HG03457 (cell line): Measurements from ENCODE around the gene TP53BP2.
"Not testable (repeated sequence)": the region's sequence is repeated elsewhere in the genome, so short reads cannot be mapped to it uniquely, and the experiment has no call there.

Experiments used
- ATAC-seq: cut with Tn5 transposase; IDR thresholded peaks from one replicate; pipeline ENCODE4 v1.9.1; 2021; ENCODE audit warnings: moderate number of reproducible peaks; ENCODE audit not compliant: unreplicated experiment

TP53BP2 gene

DNA sequence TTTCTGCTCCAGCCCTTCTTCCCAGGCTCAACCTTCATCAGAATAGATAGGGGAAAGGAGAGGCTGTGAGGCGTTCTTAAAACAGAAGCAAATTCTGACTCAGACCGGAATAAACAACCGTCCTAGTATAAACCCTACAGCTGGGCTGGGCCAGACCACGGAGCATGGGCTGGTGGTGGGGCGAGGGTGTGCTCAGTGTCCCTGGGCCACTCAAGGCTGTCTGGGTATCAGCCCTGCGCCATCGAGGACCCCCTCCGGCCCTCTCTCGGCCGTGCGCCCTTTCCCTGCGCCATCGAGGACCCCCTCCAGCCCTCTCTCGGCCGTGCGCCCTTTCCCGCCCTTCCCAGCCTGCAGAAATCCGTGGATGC lies 97.4 kb downstream of the TP53BP2 start:
- no peak for ATAC-seq

DNA sequence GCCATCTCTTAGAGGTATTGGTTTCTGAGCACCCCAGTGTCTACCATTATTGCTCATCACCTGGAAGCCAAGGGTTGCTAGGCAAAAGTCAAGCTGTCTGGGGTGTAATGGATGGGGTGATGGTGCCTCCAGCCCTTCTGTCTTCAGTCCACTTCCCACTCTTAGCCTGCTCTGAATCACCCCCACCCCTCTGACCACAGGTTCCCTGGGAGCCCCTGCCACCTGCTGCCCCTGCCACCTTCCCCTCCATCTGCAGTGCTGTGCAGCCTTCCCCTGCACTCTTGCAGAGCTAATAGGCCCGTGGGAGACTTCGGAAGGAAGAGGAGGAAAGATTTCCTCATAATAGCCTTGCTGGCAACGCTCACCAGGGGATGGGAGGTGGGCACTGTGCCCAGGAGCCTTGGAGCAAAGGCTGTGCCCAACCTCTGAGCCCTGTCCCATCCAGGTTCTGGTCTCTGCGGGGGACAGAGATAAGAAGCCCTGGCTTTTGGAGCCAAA lies 97.9 kb downstream of the TP53BP2 start:
- ATAC-seq: no peak

DNA sequence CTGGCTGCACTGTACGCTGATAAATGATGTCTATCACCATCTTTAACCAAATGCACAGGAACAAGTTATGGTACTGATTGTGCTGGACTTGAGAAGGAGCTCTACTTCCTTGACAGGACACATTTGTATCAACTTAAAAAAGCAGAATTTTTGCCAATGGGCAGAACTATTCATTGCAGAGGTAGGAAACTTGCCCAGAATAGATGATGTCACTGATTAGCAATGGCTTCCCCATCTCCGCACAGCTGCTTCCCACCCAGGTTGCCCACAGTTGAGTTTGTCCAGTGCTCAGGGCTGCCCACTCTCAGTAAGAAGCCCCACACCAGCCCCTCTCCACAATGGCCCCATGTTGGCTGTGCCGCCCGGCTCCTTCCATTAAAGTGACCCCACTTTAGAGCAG lies 100.0 kb downstream of the TP53BP2 start:
- no peak for ATAC-seq

DNA sequence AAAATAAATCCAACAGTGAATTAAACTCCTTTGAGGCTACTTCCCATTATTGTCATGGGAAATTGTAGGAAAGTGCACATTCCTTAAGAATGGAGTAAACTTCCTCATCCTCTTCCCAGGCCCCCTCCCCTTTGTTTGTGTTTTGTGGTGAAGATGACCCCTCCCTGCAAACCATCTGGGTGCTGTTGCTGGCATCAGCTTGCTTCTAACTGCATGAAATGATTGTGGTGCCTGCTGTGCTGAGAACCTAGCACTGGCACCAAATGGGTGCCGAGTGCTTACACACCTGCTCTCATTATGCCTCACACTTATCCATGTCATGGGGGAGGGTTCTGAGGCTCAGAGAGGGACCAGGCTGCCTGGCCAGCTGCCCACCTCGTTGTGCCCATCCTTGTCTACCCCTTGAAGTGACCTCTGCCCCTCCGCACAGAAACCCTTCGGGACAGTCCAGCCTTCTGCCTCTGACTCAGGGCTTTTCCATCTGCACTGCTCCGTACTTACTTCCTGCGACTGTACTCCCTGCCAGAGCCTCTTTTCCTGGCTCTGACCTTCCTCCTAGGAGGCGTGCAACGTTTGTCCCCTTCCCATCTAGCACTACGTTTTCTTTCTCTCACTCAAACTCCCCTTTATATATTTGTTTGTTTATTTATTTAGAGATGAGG lies 102.8 kb downstream of the TP53BP2 start:
- ATAC-seq: no peak

DNA sequence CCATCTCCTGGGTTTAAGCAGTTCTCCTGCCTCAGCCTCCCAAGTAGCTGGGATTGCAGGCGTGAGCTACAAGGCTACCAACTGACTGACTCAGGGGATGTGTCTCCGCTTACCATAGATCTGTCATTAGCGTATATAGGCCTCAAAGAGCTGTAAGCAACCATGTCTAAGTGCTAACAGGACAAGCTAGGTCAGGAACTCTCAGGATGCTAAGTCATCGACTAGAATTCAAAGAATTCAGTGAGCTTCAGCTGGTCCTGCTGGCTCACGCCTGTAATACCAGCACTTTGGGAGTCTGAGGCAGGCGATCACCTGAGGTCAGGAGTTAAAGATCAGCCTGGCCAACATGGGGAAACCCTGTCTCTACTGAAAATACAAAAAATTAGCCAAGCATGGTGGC lies 103.9 kb downstream of the TP53BP2 start:
- no peak for ATAC-seq

DNA sequence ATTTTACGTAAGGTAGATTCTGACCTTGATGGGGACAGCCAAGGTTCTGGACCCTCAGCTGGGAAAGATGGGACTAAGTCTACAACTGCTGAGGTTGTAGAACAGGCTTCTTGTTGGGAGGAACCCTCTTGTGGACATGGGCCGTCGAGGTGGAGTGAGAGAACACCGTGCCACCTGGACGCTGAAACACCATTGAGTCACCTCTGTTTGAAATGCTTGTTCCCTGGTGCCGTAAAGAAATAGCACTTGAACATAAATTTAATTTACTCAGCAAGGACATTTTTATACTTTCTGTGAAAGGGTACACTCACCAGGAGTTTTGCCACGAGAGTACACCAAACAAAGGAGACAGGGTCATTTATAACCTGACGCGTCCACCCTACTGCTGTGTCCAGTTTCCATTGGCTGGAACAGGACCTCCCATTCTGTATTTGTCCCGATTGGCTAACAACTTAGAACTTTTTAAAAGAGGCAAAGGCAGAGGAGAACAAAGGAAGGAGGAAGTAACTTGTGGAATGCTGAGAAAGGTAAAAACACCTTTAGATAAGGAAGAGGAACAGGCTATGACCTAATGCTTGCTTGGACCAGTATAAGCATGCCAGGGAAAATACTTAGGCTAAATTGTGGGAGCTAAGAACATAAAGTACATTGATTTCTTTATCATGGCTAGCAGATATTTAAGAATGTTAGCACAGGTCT lies 105.6 kb downstream of the TP53BP2 start:
- not testable (repeated sequence) for ATAC-seq

DNA sequence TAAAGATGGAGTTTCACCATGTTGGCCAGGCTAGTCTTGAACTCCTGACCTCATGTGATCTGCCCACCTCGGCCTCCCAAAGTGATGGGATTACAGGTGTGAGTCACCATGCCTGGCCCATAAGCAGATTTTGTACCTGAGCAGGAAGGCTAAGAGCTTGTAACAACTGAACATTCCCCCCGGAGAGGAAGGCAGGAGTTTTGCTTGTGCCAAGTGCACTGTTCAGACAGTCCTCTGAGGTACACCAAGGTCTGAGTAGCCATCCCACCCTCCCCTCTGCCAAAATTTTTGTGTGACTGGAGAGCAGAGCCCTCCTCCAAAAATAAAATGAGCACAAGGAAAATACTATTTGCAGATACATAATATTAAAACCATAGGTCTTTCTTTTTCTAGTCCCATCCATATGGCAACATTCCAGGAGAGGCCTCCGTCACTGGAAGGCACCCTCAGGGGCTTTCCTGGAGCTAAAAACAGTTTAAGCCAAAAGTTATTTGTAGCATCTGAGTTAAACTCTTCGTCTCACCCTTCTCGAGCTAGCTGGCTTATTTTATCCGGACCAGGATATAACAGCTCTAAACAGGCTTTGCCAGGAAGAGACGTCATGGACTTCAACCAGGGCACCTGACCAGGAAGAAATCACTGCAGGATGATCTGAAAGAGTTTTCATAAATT lies 106.2 kb downstream of the TP53BP2 start:
- ATAC-seq: no peak

DNA sequence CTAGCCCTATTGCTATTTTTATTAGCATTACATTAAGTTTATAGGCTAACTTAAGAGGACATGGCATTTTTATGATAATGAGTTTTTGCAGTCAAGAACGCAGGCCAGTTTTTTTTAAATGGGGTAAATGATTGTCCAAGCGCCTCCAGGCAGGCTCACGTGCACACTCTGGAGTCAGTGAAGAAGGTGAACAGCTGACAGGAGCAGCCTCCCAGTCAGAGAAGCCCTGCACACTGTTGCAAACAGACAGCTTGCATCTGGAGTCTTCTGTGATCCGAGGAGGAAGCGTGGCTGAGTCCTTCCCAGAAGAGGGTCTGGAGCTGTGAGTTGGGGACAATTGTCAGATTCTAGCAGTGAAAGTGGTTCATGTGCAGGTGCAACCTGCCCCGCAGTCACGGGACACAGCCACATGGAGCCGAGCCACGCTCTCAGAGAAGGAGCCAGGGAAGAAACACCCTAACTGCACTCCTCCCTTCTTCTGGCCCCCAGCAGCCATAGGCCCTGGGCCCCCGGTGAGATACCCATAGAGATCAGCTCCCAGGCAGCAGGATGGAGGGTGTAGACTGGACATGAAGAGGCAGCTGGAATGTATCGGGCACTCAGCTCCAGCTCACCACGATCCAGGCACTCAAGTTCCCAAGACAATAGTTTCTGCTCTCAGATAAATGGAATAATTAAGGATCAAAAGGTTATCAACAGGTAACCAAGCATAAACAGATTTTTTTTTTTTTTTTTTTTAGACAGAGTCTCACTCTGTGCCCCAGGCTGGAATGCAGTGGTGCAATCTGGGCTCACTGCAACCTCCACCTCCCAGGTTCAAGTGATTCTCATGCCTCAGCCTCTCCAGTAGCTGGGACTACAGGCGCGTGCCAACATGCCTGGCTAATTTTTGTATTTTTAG lies 107.0 kb downstream of the TP53BP2 start:
- ATAC-seq: no peak

DNA sequence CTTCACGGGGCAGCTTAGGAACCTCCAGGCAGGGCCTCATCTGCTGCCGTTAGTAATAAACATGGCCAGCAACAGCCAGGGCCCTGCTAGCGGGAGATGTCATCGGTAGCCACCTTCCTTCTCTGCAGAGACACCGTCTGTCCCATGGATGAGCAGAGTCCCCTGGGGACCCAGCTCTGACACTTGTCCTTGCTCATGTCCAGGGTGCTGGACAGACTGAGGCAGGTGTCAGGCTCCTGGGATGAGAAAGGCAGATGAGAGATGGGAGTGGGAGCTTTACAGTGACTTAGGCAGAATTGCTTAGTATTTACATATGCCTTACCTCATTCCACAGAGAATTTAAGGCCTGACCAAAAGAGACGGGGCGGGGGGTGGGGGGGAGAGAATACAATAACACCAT lies 108.4 kb downstream of the TP53BP2 start:
- ATAC-seq: no peak

DNA sequence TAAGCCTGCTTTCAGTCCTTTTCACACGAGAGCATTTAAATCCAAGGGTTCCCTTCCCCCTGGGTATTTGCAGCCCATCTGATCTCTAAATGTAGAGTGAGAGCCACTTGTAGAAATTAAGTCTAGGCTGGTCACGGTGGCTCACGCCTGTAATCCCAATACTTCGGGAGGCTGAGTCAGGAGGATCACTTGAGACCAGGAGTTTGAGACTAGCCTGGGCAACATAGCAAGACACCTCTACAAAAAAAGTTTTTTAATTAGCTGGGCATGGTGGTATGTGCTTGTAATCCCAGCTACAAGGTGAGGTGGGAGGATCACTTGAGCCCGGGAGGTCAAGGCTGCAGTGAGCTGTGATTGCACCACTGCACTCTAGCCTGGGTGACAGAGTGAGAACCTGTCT lies 109.1 kb downstream of the TP53BP2 start:
- ATAC-seq: not testable (repeated sequence)

DNA sequence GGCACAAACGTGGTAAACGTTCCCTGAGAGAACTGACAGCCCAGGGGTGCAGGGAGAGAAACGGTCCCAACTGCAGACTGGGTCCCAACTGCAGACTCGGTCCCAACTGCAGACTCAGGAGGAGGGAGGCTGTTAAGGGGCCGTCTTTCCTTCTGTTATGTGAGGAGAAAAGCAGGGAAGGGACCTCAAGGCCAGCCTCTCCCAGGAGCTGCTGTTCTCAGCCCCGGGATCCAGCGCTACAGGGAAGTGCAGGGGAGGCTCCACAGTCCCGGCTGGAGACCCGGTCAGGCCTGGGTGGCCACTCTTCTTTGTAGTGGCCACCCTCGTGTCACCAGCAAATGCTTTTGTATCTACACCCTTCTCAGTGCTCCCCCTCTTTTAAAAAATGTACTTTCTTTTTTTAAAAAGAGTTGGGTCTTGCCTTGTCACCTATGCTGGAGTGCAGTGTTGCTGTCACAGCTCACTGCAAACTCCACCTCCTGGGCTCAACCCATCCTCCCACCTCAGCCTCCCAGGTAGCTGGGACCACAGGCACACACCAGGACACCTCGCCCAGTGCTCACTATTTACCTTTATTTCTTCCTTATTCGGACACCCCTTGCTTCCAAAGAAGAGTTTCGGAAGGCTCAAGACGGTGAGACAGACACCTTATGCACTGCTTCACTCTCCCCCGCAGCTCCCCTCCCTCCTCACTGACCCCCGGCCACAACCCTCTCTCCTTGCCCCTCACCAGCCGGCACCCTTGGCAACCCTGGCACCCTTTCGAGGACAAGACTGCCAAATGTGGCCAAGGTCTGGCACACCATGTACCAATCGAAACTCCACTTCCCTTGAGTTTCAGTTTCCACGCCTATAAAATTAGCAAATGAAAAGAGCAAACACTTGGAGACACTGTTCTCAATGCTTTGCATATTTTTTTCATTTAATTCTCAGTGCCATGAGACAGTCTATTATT lies 111.6 kb downstream of the TP53BP2 start:
- ATAC-seq: no peak

DNA sequence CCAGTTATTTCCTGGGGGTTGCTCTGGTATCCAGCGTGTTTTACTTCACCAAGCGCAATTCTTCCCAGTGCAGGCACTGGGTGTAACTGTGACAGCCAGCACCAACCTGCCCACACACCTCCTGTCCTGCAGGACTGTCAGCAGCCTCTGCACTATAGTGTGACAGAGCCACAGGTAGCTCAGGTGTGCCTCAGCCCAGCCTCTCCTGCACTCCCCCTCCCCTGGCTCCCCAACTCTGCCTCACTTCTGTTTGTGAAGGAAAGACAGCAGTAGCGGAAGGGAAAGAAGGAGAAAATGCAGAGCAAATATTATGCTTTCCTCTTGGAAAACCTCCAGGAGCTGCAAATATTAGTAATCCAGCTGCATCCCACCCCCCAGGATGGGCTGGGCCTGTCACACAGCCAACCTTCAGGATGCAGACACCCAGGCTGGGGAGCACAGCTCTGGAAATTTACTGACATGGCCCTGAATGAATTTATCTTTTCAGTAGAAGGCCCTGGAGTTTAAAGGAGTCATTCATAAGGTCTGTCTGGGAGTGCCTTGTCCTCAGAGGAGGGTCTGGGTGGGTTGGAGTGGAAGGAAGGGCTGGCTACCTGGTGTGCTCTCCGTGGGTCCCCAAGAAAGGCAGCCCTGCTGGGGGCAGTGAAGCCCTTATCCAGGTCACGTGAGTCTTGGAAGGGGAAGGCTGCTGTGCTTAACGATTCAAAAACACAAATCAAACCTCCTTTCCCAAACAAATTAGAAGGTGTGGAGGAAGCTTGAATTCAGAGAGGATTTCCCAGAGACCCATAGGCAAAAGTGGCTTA lies 112.6 kb downstream of the TP53BP2 start:
- ATAC-seq: no peak

DNA sequence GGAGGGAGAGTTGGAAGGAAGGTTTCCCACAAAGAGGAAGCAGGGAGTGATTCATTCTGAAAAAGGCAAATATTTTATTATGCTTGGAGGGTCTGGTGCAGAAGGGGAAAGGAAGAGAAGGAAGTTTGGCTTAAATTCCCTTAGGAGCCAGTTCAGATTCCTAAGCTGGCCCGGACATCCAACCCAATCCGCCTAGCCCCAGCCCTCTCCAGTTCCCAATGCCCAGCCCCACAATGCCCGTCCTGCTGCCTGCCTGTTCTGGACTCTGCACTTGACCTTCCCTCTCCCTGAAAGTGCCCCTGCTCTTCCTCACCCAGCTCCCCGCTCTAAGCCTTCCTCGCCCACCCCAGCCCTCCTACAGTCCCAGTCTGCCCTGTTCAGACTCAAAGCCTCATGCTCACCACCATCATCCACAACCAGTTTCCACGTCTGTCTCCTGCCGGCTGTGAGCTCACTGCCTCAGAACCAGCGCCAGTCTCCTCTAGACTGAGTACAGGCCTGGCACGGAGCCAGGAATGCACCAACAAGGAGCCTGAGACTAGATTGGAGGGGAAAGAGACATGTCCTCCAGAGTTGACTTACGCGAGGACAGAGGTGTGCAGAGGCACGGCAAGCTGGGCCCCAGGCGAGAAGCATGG lies 114.5 kb downstream of the TP53BP2 start:
- no peak for ATAC-seq

DNA sequence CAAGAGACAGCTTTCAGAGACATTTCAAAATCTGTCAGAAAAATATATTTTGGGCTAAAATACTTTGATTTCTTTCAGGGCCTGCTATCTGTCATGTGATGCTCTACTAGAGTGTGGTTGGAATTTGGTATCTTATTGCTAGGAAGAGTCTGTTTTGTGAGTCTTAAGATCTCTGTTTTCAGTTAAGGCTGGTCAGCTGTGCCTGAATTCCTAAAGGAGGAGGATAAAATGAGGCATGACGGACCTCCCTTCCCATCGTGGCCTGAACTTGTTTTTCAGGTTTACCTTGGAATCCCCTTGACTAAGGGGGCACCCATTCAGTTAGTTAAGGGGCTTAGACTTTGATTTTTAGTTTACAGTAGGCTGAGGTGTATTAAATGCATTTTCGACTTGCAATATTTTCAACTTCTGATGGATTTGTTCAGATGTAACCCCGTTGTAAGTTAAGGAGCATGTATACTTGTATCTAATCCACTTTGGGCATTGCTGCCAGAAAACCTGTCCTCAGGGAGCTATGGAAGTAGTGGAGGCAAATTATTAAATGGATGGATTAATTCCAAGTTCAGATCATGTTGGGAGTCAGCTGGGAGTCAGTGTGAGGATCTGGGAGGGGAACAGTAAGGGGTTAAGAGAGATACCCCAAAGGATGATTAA lies 115.1 kb downstream of the TP53BP2 start:
- ATAC-seq: no peak

DNA sequence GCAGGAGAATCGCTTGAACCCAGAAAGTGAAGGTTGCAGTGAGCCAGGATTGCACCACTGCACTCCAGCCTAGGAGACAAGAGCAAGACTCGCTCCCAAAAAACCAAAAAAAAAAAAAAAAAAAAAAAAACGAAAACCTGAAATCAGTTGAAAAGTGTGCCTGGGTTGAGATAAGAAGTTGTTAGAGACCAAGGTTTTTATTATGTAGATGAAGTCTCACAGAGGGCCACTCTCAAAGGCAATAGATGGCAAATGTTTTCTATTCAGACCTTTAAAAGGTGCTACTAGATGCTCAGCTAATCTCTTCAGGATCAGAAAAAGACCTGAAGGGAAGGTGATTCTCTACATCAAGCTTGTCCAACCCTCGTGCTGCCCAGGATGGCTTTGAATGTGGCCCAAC lies 115.8 kb downstream of the TP53BP2 start:
- ATAC-seq: no peak
